Right lobe of liver (tissue), 6 donors: ENCODE results near the gene SCNN1A. TPM values are rescaled to one million over a fixed set of nuclear protein-coding genes. Genes with fewer than 3 reads are reported as not detected.
A peak's percentile ranks its signal among the peaks of the same experiment; 100 is the strongest.

Experiments
- ATAC-seq, 4 donors: fragments of 200-7000 bp; cut with Tn5 transposase; one replicate each; pipeline ENCODE4 v1.9.1; 2020; ENCODE audit warnings: mild to moderate bottlenecking in 4 of 4, moderate library complexity in 4 of 4
- DNase-seq, 3 donors: peaks; one replicate each; pipeline ENCODE4 v3.0.0-alpha.2; 2020
- H3K27ac ChIP-seq, 3 donors: fragments of 200-600 bp; one replicate each; pipeline ENCODE4 v1.8.0; 2022
- H3K27me3 ChIP-seq, 2 donors: fragments of 200-600 bp; one replicate each; pipeline ENCODE4 v1.8.0; 2022
- H3K36me3 ChIP-seq, 4 donors: fragments of 200-600 bp; sonication (generic) in 1 of 4; one replicate each; pipeline versions ENCODE4 v1.5.1 to v1.8.0; 2017 to 2022; ENCODE audit warnings: control low read depth in 1 of 4
- H3K4me1 ChIP-seq, 4 donors: fragments of 200-600 bp; sonication (generic) in 1 of 4; one replicate each; pipeline versions ENCODE4 v1.5.1 to v1.8.0; 2017 to 2022; ENCODE audit warnings: control low read depth in 1 of 4
- H3K4me3 ChIP-seq, 3 donors: fragments of 200-600 bp; one replicate each; pipeline ENCODE4 v1.8.0; 2022
- H3K9me3 ChIP-seq, 4 donors: fragments of 200-600 bp; sonication (generic) in 1 of 4; one replicate each; pipeline versions ENCODE4 v1.5.1 to v1.8.0; 2017 to 2022; ENCODE audit warnings: control low read depth in 1 of 4
- POLR2A ChIP-seq: fragments of 450-650 bp; IDR thresholded peaks from one replicate; pipeline ENCODE4 v1.6.1; 2017; ENCODE audit warnings: antibody characterized with exemption, mild to moderate bottlenecking
- WGBS: methylation state at CpG from one replicate; pipeline ENCODE4 v1.1.6; 2018; ENCODE audit warnings: low coverage, low lambda C conversion rate; ENCODE audit not compliant: insufficient coverage; ENCODE audit errors: missing lambda C conversion rate; 5-methylcytosine and 5-hydroxymethylcytosine counted together
- intact Hi-C, 2 donors: fragments of 100-400 bp; cut with DNase I; formaldehyde crosslinking; loops; one replicate each; pipeline versions ENCODE4 v1.11.2 to v1.14.1; 2022
- total RNA-seq, 6 experiments: library from RNA; depleted of rRNA in 2 of 6; stranded (reverse); fragments of >200 nt in 2 of 6; fragmentation: NEBNext Ultra II Directional in 3 of 6; extraction: Animal tissue kit (Norgen Biotek cat#: 25700) in 3 of 6; gene quantifications; one replicate each; pipeline versions ENCODE4 v1.1.0 to v1.2.4, GENCODE V29; 2016 to 2023
- TF ChIP-seq, protein P1 (sequence below), 4 donors: fragments of 200-600 bp in 3 of 4; fragments of 450-650 bp in 1 of 4; IDR thresholded peaks; one replicate each; pipeline versions ENCODE4 v1.5.1 to v1.8.0; 2016 to 2022; ENCODE audit warnings: antibody characterized with exemption in 4 of 4, mild to moderate bottlenecking in 2 of 4
- donor health status: DM: no; HTN: yes; CAD: no.
- donor health status: DM: no; HTN: no; CAD: no.
- donor health status: DM: no; HTN: no; CAD: no.
- donor health status: DM: no; HTN: yes; CAD: no.
- donor health status: DM: no; HTN: yes; CAD: no.

The SCNN1A gene
- total RNA-seq, 6 experiments from 2014 or later, result 2.1 to 9.5 (median 6.0) TPM

DNA sequence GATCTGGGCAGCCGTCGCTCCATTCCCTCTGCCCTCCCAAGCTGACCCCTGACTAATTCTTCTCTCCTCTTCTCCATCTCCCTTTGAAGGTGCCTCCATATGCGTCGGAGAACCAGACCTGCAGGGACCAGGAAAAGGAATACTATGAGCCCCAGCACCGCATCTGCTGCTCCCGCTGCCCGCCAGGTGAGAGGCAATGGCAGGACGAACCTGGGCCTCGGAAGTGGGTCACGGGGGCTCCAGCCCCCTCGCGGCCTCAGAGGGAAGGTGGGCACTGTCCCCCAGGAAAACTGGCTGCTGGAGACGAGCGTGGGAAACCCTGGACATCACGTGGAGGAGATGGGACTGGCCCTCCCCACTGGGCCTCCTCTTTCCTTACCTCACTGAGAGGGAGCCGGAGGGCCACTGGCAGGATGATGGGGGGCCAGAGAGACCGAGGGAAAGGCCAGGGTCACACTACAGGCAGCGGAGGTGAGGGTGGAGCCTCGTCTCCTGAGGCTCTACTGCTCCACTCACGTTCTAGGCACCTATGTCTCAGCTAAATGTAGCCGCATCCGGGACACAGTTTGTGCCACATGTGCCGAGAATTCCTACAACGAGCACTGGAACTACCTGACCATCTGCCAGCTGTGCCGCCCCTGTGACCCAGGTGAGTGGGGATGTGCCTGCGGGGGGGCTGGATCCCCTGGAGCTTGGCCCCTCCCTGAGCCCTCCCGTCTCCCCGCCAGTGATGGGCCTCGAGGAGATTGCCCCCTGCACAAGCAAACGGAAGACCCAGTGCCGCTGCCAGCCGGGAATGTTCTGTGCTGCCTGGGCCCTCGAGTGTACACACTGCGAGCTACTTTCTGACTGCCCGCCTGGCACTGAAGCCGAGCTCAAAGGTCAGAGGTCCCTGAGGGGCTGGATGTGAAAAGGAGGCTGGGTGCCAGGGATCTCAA lies 9.4 kb upstream of the SCNN1A start:
- Histone ChIP-seq H3K27me3 (no peaks in the 10 kb centered on the region), H3K27ac (peak overlapping the region; percentile 93 to 97 (median 94)), H3K4me1 (peaks cover 0 to 32% (median 10%) of the 10 kb centered on the region in 4 donors), H3K4me3 (peak overlapping the region; percentile 98 to 100 (median 99)), H3K36me3 (peaks cover 0 to 33% (median 20%) of the 10 kb centered on the region in 4 donors), H3K9me3 (no peaks in the 10 kb centered on the region)
- 24% methylated on average over 6 of the region's 36 CpGs for WGBS
- TF ChIP-seq POLR2A, result peak; percentile 52
- TF ChIP-seq, protein P1, sequence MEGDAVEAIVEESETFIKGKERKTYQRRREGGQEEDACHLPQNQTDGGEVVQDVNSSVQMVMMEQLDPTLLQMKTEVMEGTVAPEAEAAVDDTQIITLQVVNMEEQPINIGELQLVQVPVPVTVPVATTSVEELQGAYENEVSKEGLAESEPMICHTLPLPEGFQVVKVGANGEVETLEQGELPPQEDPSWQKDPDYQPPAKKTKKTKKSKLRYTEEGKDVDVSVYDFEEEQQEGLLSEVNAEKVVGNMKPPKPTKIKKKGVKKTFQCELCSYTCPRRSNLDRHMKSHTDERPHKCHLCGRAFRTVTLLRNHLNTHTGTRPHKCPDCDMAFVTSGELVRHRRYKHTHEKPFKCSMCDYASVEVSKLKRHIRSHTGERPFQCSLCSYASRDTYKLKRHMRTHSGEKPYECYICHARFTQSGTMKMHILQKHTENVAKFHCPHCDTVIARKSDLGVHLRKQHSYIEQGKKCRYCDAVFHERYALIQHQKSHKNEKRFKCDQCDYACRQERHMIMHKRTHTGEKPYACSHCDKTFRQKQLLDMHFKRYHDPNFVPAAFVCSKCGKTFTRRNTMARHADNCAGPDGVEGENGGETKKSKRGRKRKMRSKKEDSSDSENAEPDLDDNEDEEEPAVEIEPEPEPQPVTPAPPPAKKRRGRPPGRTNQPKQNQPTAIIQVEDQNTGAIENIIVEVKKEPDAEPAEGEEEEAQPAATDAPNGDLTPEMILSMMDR (IDR thresholded peaks at IDR 0.05), result no peak
- intact Hi-C loops, result loop anchor here (10.0 kb wide), 1 partner anchor 50 kb away; no protein-coding TSS in a partner anchor
- DNase-seq, result peak in 2 of 3 donors; percentile 76 to 82
- peak; percentile 34 to 65 (median 41) for ATAC-seq

DNA sequence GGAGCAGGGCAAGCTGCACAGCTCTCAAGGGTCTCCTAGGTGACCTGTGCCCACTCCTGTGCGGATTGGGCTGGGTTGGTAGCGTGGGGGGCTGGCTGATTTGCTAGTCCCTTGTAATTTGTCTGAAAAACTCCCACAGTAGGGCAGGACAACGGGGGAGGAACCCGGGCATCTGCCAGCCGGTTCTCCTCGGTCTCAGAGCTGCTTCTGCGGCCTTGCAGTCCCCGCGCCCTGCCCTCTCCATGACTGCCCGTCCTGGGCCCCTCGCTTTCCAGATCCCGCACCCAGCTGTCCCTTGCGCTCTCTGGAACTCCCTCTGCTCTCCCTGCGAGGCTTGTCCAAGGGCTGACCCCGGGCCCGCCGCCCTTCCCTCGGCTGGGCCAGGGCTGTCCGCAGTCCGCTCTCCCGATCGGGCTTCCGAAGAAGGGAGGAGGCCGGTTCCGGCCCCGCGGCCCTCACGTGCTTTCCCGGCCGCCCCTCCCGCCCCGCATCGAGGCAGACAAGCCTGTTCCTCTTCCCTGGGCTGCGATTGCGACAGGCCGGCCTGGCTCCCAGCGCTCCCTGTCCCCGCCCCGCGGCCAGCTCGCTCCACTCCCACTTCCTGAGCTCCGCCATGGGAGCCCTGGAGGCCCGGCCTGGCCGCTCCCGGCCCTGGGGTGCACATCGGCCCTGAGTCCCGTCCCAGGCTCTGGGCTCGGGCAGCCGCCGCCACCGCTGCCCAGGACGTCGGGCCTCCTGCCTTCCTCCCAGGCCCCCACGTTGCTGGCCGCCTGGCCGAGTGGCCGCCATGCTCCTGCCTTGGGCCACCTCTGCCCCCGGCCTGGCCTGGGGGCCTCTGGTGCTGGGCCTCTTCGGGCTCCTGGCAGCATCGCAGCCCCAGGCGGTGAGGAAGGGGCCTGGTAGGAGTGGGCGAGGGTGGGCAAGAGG lies 8.5 kb upstream of the SCNN1A start, which contains the start of gene LTBR:
LTBR (plus strand) TSS at position 591 of the 927 bp plus-strand sequence; CDS start at position 788, 197 bp downstream.
- DNase-seq, result peak; percentile 98 to 99 (median 99)
- intact Hi-C loops, result loop anchor here (10.0 kb wide), 1 partner anchor 49 kb away; no protein-coding TSS in a partner anchor
- peak; percentile 89 to 95 (median 92) for ATAC-seq
- Histone ChIP-seq H3K36me3 (peaks cover 0 to 28% (median 16%) of the 10 kb centered on the region in 4 donors), H3K4me1 (peaks cover 0 to 32% (median 10%) of the 10 kb centered on the region in 4 donors), H3K4me3 (peak within 1 kb of the TSS; percentile 98 to 100 (median 99)), H3K27ac (peak within 1 kb of the TSS; percentile 93 to 97 (median 94)), H3K9me3 (no peaks in the 10 kb centered on the region), H3K27me3 (no peaks in the 10 kb centered on the region)
- 6% methylated on average over 3 of the region's 62 CpGs for WGBS
- TF ChIP-seq, protein P1 (IDR thresholded peaks at IDR 0.05), result peak in 2 of 4 donors; percentile 11 to 28
- TF ChIP-seq POLR2A, result peak; percentile 91

DNA sequence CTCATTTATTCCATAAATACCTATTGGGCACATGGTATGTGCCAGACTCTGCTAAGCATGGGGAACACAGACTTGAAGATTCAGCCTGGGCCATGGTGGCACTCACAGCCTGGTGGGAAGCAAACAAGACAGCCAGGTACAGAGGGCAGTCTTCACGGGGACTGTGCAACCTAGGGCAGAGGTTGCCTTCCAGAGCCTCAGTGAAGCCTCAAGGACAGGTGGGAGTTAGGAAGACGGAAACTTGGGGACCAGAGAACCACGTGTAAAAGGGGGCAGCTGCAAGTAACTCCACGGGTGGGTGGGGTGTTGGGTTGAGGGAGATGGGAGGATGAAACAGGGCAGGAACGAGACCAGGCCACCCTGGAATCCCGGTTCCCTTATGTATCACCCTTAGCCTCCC lies 7.6 kb upstream of the SCNN1A start:
- no peaks in the 10 kb centered on the region for H3K27me3 ChIP-seq
- peaks cover 0 to 37% (median 14%) of the 10 kb centered on the region in 4 donors for H3K4me1 ChIP-seq

More for the DNA sequence above, 7.6 kb upstream of the SCNN1A start:
- ATAC-seq (no peak), DNase-seq (no peak)
- Histone ChIP-seq H3K36me3 (peaks cover 0 to 20% (median 11%) of the 10 kb centered on the region in 4 donors), H3K9me3 (no peaks in the 10 kb centered on the region), H3K4me3 (peak overlapping the region in 2 of 3 donors; percentile 98 to 99), H3K27ac (peak overlapping the region; percentile 93 to 97 (median 94))
- 25% methylated on average over 2 of the region's 6 CpGs for WGBS
- TF ChIP-seq, protein P1 (IDR thresholded peaks at IDR 0.05), result no peak
- TF ChIP-seq POLR2A, result no peak
- intact Hi-C loops, result loop anchor here (10.0 kb wide), 1 partner anchor 48 kb away; no protein-coding TSS in a partner anchor
